OCI-LY7 (cell line): Measurements from ENCODE around the gene SLC25A1. TPM values are rescaled to one million over a fixed set of nuclear protein-coding genes. Genes with fewer than 3 reads are reported as not detected.

Experiments used
- BruUV-seq: library from RNA; stranded (reverse); fragments of 400-500 nt; replicated peaks from 2 replicates; lab custom pipeline; 2021; lab: Mats Ljungman, UMichigan
- CTCF ChIA-PET: fragments of 300-600 bp; sonication (Branson Sonifier 250); formaldehyde crosslinking; loops from one replicate; lab custom pipeline; 2022; ENCODE audit warnings: antibody characterized with exemption; ENCODE audit not compliant: unreplicated experiment; lab: Charles Lee
- POLR2A ChIA-PET: fragments of 300-600 bp; sonication (Branson Sonifier 250); formaldehyde crosslinking; loops from one replicate; lab custom pipeline; 2022; ENCODE audit warnings: antibody characterized with exemption; lab: Charles Lee
- DNase-seq: peaks from one replicate; pipeline ENCODE4 v3.0.0-alpha.2; 2015; ENCODE audit warnings: low spot score
- H2AFZ ChIP-seq: fragments of 200-600 bp; sonication (generic), shearing (Covaris generic); 2 replicates; pipeline ENCODE4 v1.6.1; 2014; ENCODE audit warnings: mild to moderate bottlenecking, antibody characterized with exemption, low read length, moderate library complexity
- H3K27ac ChIP-seq: fragments of 200-600 bp; sonication (generic); 2 replicates; pipeline ENCODE4 v1.5.1; 2014; ENCODE audit warnings: mixed run types, low read depth, mild to moderate bottlenecking, moderate library complexity, low read length, inconsistent platforms; ENCODE audit not compliant: poor library complexity, severe bottlenecking
- H3K36me3 ChIP-seq: fragments of 200-600 bp; sonication (generic); 2 replicates; pipeline ENCODE4 v1.6.1; 2014; ENCODE audit warnings: mild to moderate bottlenecking, antibody characterized with exemption, low read length, moderate library complexity, mixed read lengths; ENCODE audit not compliant: insufficient read depth
- H3K4me1 ChIP-seq: fragments of 200-600 bp; sonication (generic); 2 replicates; pipeline ENCODE4 v1.5.1; 2014; ENCODE audit warnings: mild to moderate bottlenecking, low read length; ENCODE audit not compliant: insufficient read depth, poor library complexity, severe bottlenecking
- H3K4me2 ChIP-seq: fragments of 200-600 bp; sonication (generic); 2 replicates; pipeline ENCODE4 v1.6.1; 2014; ENCODE audit warnings: mild to moderate bottlenecking, low read length
- H3K4me3 ChIP-seq: fragments of 200-600 bp; sonication (generic); 2 replicates; pipeline ENCODE4 v1.5.1; 2014; ENCODE audit warnings: mild to moderate bottlenecking, low read depth, low read length; ENCODE audit not compliant: poor library complexity, severe bottlenecking
- H3K79me2 ChIP-seq: fragments of 200-600 bp; sonication (generic); 2 replicates; pipeline ENCODE4 v1.6.1; 2016; ENCODE audit warnings: low read depth, mild to moderate bottlenecking, low read length, moderate library complexity, mixed read lengths; ENCODE audit not compliant: insufficient read depth
- H3K9me2 ChIP-seq: fragments of 200-600 bp; sonication (generic); 2 replicates; pipeline ENCODE4 v1.6.1; 2016; ENCODE audit warnings: mild to moderate bottlenecking, low read length, mixed read lengths; ENCODE audit not compliant: insufficient read depth
- H3K9me3 ChIP-seq: fragments of 200-600 bp; sonication (generic); 2 replicates; pipeline ENCODE4 v1.6.1; 2014; ENCODE audit warnings: mild to moderate bottlenecking, mixed run types, low read length, mixed read lengths
- H4K20me1 ChIP-seq: fragments of 200-600 bp; sonication (generic); 2 replicates; pipeline ENCODE4 v1.6.1; 2014; ENCODE audit warnings: mild to moderate bottlenecking, antibody characterized with exemption, low read length, moderate library complexity, mixed read lengths; ENCODE audit not compliant: insufficient read depth
- CTCF ChIP-seq: fragments of 200-600 bp; sonication (generic); conservative IDR thresholded peaks from 2 replicates; pipeline ENCODE4 v1.5.1; 2014; ENCODE audit warnings: mild to moderate bottlenecking, antibody characterized with exemption, low read length, moderate library complexity, mixed read lengths
- EZH2phosphoT487 ChIP-seq: fragments of 200-600 bp; sonication (generic); IDR thresholded peaks from 2 replicates; pipeline ENCODE4 v1.6.1; 2018; ENCODE audit warnings: low read depth, borderline replicate concordance, mild to moderate bottlenecking, mixed run types, antibody characterized with exemption, low read length, moderate library complexity, mixed read lengths
- intact Hi-C: fragments of 100-400 bp; cut with micrococcal nuclease; formaldehyde crosslinking; loops from one replicate; pipeline ENCODE4 v1.10.0; 2022; ENCODE audit not compliant: unreplicated experiment
- total RNA-seq, 2 experiments: library from RNA; depleted of rRNA in 1 of 2; stranded (reverse); fragments of >200 nt in 1 of 2; shearing (Covaris generic) in 1 of 2; gene quantifications; 2 replicates each; pipeline ENCODE4 v1.2.3, GENCODE V29; 2014 to 2022

Gene SLC25A1
- total RNA-seq, 2 experiments from 2014 or later, result 59.5 to 117 TPM

- H3K27ac ChIP-seq, result no peak overlapping the region
- no peak for TF ChIP-seq EZH2phosphoT487
- TF ChIP-seq CTCF, result no peak
- H3K79me2 ChIP-seq, result no peaks in the 10 kb centered on the region
- BruUV-seq, result no TSS peak
- intact Hi-C loops, result no loop called here
- H3K36me3 ChIP-seq, result 0 out of 2 replicates have a peak, but pooled peaks cover 6% of the 10 kb centered on the region
- ChIA-PET CTCF (interaction anchor here (0.5 kb wide), 1 partner anchor 41 kb away, joined by 3 read pairs; no protein-coding TSS in a partner anchor), POLR2A (no interaction called here)
- no peaks in the 10 kb centered on the region for H3K9me2 ChIP-seq
- no peak overlapping the region for H3K4me2 ChIP-seq
- no peaks in the 10 kb centered on the region for H4K20me1 ChIP-seq
- H2AFZ ChIP-seq, result no peak overlapping the region
- peaks cover 16% of the 10 kb centered on the region for H3K4me1 ChIP-seq
- no peak overlapping the region for H3K4me3 ChIP-seq
- H3K9me3 ChIP-seq, result no peaks in the 10 kb centered on the region
- no peak for DNase-seq
Measured at GRCh38 chr22:19127329-19128008, 51.1 kb downstream of the SLC25A1 start.

- CTCF ChIA-PET, result no interaction called here
- Histone ChIP-seq H3K36me3 (0 out of 2 replicates have a peak, but pooled peaks cover 3% of the 10 kb centered on the region), H3K9me2 (no peaks in the 10 kb centered on the region), H3K4me3 (no peak overlapping the region), H2AFZ (no peak overlapping the region), H3K4me1 (peaks cover 16% of the 10 kb centered on the region), H3K79me2 (peaks cover 2% of the 10 kb centered on the region), H3K27ac (no peak overlapping the region), H4K20me1 (no peaks in the 10 kb centered on the region), H3K4me2 (no peak overlapping the region), H3K9me3 (no peaks in the 10 kb centered on the region)
- POLR2A ChIA-PET, result no interaction called here
- TF ChIP-seq CTCF, result no peak
- TF ChIP-seq EZH2phosphoT487, result no peak
- no TSS peak for BruUV-seq
- no peak for DNase-seq
- intact Hi-C loops, result no loop called here
Measured at GRCh38 chr22:19126309-19127273, 51.9 kb downstream of the SLC25A1 start.

Other genes with a start within 250 kb of the SLC25A1 start
- not detected in 2 replicates for gene PRODH, start 242.4 kb downstream of the SLC25A1 start, total RNA-seq (2014; rRNA removed; shearing (Covaris generic))
- not detected in 2 replicates for gene PRODH, start 242.4 kb downstream of the SLC25A1 start, total RNA-seq (2022)
- gene DGCR2, start 56.3 kb downstream of the SLC25A1 start, total RNA-seq (2014; rRNA removed; shearing (Covaris generic)), result 26.6 and 29.7 TPM in 2 replicates
- 26.9 and 27.6 TPM in 2 replicates for gene DGCR2, start 56.3 kb downstream of the SLC25A1 start, total RNA-seq (2022)
- not detected in 2 replicates for gene TSSK2, start 47.4 kb downstream of the SLC25A1 start, total RNA-seq (2014; rRNA removed; shearing (Covaris generic))
- gene TSSK2, start 47.4 kb downstream of the SLC25A1 start, total RNA-seq (2022), result not detected in 2 replicates
- gene ESS2, start 34.1 kb downstream of the SLC25A1 start, total RNA-seq (2014; rRNA removed; shearing (Covaris generic)), result 8.0 and 13.4 TPM in 2 replicates
- gene ESS2, start 34.1 kb downstream of the SLC25A1 start, total RNA-seq (2022), result 14.1 and 15.7 TPM in 2 replicates
- not detected in 2 replicates for gene GSC2, start 28.4 kb downstream of the SLC25A1 start, total RNA-seq (2014; rRNA removed; shearing (Covaris generic))
- gene GSC2, start 28.4 kb downstream of the SLC25A1 start, total RNA-seq (2022), result not detected in 2 replicates
- 0.31 and 0.44 TPM in 2 replicates for gene CLTCL1, start 113.0 kb upstream of the SLC25A1 start, total RNA-seq (2014; rRNA removed; shearing (Covaris generic))
- 0.99 and 1.0 TPM in 2 replicates for gene CLTCL1, start 113.0 kb upstream of the SLC25A1 start, total RNA-seq (2022)